ENCODE results near the gene WDFY4.

DNA sequence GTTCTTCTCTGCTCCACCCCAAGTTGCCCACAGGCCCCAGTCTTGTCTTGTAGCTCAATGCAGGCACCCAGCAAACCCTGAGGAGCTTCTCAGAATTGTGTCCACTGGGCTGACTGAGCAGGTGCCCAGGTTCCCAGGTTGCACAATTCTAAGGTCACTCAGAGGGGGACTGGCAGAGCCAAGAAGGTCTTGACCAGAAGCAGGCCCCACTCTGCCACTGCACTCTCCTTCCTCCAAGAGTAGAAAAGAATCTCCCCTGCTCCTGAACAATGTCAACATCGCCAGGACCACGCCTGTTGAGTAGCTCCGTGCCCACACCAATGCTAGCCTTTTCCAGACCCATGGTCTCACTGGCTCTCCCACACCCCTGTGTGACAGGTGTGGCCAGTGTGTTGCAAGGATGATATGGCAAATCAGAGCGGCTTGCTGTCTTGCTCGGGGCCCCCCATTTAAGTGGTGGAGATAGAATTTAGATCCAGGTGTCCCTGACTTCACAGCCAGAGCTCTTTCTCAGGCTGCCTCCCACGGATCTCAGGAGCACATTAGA lies 254.4 kb downstream of the WDFY4 start:
- TF ChIP-seq, protein P1, sequence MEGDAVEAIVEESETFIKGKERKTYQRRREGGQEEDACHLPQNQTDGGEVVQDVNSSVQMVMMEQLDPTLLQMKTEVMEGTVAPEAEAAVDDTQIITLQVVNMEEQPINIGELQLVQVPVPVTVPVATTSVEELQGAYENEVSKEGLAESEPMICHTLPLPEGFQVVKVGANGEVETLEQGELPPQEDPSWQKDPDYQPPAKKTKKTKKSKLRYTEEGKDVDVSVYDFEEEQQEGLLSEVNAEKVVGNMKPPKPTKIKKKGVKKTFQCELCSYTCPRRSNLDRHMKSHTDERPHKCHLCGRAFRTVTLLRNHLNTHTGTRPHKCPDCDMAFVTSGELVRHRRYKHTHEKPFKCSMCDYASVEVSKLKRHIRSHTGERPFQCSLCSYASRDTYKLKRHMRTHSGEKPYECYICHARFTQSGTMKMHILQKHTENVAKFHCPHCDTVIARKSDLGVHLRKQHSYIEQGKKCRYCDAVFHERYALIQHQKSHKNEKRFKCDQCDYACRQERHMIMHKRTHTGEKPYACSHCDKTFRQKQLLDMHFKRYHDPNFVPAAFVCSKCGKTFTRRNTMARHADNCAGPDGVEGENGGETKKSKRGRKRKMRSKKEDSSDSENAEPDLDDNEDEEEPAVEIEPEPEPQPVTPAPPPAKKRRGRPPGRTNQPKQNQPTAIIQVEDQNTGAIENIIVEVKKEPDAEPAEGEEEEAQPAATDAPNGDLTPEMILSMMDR (IDR thresholded peaks at IDR 0.05): no peak
- no peak for TF ChIP-seq POLR2A (IDR thresholded peaks at IDR 0.05)
- TF ChIP-seq EP300 (IDR thresholded peaks at IDR 0.05; ENCODE audit: low read depth): no peak
